DND-41 (cell line): ENCODE results near the gene MMEL1.

Experiments
- EZH2 ChIP-seq: IDR thresholded peaks from 3 replicates; pipeline ENCODE4 v1.6.1; 2012; ENCODE audit warnings: borderline replicate concordance, low read depth, mild to moderate bottlenecking, moderate library complexity, low read length, inconsistent platforms; ENCODE audit not compliant: severe bottlenecking
- TF ChIP-seq, protein P1 (sequence below): IDR thresholded peaks from 2 replicates; pipeline ENCODE4 v1.5.1; 2012; ENCODE audit warnings: borderline replicate concordance, low read length, moderate library complexity, mild to moderate bottlenecking; ENCODE audit not compliant: poor library complexity, severe bottlenecking; ENCODE audit errors: extremely low read depth

DNA sequence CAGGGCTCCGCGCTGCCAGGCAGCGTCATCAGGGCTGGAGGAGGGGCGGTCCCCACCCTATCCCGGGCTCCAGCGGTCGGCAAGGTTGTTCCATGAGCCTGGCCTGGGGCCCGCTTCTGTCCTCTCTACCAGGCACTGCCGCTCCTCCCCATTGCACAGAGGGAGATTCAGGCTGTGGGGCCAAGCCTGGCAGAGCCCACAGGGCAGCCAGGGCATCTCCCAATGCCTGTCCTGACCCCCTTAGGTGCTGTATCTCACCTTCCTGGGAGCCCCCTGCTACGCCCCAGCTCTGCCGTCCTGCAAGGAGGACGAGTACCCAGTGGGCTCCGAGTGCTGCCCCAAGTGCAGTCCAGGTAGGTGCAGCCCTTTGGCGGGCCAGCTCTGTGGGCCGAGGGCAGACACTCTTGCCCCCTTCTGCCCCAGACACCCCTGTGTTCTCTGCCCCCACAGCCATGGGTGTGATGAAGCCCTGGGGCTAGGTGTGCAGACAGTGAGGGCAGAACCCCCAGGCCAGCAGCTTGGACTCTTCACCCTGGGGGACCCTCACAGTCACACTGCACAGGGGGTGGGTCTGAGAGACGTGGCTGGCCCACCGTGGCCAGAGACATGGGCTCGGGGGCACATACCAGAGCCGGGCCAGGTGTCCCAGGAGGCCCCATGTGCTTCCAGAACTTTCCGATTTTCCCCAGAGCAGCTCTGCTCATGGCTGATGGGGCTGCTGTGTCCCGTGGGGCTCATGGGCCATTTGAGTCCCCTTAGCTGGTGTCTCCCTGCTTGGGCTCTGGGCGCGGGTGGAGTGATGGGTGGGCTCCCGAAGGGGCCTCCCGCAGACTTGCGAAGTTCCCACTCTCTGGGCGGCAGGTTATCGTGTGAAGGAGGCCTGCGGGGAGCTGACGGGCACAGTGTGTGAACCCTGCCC is 75.1 kb downstream of the MMEL1 start:
- TF ChIP-seq, protein P1, sequence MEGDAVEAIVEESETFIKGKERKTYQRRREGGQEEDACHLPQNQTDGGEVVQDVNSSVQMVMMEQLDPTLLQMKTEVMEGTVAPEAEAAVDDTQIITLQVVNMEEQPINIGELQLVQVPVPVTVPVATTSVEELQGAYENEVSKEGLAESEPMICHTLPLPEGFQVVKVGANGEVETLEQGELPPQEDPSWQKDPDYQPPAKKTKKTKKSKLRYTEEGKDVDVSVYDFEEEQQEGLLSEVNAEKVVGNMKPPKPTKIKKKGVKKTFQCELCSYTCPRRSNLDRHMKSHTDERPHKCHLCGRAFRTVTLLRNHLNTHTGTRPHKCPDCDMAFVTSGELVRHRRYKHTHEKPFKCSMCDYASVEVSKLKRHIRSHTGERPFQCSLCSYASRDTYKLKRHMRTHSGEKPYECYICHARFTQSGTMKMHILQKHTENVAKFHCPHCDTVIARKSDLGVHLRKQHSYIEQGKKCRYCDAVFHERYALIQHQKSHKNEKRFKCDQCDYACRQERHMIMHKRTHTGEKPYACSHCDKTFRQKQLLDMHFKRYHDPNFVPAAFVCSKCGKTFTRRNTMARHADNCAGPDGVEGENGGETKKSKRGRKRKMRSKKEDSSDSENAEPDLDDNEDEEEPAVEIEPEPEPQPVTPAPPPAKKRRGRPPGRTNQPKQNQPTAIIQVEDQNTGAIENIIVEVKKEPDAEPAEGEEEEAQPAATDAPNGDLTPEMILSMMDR: no peak
- no peak for TF ChIP-seq EZH2
